GM19395 (cell line): ENCODE data around the gene CRYGB.
"Not testable (repeated sequence)": the region's sequence is repeated elsewhere in the genome, so short reads cannot be mapped to it uniquely, and the experiment has no call there.

ENCODE experiments used
- ATAC-seq: cut with Tn5 transposase; IDR thresholded peaks from one replicate; pipeline ENCODE4 v1.9.1; 2021; ENCODE audit warnings: mild to moderate bottlenecking, moderate library complexity; ENCODE audit not compliant: unreplicated experiment

Gene CRYGB

DNA sequence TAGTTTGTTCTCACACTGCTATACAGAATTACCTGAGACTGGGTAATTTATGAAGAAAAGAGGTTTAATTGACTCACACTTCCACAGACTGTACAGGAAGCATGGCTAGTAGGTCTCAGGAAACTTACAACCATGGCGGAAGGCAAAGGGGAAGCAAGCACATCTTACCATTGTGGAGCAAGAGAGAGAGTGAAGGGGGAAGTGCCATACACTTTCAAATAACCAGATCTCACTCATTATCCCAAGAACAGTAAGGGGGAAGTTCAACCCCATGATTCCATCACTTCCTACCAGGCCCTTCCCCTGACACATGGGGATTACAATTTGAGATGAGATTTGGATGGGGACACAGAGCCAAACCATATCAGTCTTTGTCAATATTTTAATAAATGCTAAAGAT lies 5.0 kb upstream of the CRYGB start:
- no peak for ATAC-seq

DNA sequence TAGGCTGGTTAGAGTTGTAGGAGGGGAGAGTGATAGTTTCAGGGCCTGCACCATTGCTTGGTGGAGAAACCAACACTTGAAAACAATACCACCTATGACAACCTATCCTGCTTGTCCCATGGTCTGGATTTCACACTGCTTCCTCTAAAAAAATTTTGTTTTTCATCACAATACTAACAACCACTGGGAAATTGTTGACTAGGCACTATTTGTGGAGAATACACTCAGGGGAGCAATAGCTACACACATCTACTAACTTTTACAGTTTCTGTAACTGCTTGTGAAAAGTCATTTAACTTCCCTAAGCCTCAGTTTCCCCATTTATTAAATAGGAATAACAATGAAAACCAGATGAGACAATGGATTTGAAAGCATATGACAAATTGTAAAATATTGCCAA lies 4.1 kb upstream of the CRYGB start:
- no peak for ATAC-seq

DNA sequence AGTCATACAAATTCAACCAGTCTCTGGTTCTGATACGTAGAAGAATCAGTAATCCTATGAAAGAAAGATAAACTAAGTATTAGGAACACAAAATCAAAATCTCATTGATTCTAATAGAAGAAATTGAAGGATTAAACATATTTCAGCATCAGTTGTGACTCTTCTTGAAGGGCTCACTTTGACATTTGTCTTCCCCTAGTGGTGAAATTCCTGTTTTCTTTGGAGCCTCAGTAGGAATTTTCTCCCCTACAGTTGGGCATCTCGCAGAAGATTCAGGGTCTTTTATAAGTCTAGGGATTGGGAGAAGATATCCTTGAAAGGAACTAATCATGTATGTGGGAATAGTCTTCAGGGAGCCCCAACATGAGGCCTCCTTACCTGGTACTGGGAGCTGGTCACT lies 2.8 kb upstream of the CRYGB start:
- no peak for ATAC-seq

DNA sequence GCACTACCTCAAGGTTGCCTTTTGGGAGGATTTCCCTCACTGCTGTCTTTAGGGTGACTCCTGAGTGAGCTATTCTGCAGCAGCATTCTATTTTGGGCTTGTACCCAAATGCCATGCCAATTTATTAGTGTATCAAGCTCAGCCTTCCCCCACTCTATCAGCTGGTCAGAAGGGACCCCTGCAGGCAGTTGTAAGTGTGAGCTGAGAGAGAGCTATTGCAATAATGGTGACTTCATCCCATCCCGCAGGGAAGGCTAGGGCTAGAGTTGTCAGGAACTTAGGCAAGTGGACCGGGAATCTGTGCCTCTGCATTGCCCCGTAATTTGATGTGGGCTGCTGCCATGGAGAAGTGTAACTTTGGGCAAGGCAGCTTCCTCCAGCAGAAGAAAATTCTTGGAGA lies 1.8 kb upstream of the CRYGB start:
- no peak for ATAC-seq

DNA sequence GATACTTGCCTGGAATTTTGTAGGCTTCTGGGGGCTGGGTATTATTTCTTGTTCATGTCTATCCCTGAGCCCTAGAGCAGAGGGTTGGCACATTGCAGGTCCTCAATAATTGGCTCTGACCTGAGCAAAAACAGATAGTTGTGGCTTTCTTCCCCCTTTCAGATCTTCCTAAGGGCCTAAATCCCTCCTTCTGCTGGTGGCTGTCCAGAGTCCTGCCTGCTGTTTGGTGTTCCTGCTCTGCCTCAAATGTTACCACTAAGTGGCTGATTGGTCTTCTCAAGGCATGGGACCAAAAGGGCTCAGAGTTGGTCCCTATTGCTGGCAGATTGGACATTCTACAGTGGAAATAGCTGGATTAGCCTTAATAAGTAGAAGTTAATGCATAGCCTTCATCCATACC lies 1.1 kb upstream of the CRYGB start:
- ATAC-seq = no peak

DNA sequence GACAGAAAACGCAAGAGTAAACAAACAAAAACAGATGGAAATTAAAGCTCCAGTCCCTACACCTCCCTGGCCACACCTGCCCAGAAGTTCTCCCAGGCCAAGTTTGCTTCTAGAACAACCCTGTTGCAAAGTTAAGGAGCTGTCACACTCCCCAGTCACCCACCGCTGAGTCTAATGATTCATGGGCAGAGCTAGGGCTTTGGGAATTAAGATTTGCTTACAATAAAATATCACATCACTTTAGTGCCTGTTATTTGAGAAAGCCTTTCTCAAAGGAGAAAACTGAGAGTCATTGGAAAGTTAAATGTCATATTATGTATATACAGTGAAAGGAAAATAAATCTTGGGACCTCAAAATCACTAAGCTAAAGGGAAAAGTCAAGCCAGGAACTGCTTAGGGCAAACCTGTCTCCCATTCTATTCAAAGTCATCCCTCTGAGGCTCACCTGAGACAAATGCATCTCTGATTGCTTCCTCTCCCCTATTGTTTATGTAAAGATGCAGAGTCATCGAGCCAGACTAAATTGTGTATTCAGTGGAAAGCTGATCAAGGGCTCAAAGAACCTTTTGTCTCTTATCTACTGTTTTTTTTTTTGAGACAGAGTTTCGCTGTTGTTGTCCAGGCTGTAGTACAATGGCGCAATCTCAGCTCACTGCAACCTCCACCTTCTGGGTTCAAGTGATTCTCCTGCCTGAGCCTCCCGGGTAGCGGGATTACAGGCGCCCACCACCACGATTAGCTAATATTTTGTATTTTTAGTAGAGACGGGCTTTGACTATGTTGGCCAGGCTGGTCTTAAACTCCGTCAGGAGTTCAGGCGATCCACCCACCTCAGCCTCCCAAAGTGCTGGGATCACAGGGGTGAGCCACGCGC lies 2.8 kb downstream of the CRYGB start:
- no peak for ATAC-seq

DNA sequence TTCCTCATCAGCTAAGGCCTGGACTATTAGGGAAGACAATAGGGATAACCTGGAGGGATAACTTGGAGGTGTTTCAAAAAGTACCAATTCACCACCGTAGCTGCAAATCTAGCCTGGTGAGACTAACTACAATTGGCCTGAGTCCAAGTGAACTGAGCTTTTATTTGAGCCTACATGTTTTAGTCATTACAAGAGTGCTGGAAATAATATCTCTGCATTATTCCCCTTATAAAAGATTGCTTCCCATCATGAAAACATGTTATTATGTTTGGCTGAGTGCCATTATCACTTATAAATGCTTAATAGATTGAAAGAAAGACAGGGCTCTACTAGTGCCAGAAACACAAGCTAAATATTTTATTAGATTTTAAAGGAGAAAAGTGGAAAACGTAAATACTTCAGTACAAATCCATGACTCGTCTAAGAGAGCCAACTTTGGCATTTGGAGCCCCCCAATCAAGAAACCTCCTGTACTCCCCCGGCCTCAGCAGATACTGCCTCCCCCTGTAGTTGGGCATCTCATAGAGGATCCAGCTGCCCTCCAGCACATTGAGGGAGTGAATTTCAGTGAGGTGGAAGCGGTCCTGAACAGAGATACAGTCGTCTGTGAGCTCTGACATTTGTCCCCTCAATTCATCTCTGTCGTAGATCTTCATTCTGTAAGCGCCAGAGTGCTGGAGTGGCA lies 3.6 kb downstream of the CRYGB start:
- no peak for ATAC-seq

DNA sequence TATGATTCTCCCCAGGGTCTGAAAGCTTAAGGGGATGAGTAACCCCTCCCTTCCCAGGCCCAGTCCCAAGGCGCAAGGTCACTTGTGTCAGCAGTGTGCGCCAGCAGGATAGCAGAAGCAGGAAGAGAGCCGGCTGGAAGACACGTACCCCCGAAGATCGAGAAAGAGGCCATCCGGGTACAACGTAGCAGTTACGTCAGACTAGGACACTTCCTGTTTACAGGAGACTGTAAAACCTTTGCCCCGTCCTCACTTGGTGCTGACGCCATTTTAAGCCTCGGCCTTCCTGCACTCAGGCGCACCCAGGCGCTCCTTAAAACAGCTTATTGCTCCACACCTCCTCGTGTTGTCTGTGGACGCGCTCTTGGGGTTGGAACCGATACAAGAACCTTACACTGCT lies 6.5 kb downstream of the CRYGB start:
- no peak for ATAC-seq

DNA sequence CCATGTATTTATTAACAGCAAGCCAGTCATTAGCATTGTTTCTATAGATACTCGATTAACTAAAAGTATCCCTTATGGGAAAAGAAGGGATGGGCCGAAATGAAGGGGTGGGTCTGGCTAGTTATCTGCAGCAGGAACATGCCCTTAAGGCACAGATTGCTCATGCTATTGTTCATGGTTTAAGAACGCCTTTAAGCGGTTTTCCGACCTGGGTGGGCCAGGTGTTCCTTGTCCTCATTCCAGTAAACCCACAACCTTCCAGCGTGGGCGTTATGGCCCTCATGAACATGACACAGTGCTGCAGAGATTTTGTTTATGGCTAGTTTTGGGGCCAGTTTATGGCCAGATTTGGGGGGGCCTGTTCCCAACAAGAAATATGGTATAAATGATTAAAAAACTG lies 7.6 kb downstream of the CRYGB start:
- ATAC-seq = not testable (repeated sequence)

DNA sequence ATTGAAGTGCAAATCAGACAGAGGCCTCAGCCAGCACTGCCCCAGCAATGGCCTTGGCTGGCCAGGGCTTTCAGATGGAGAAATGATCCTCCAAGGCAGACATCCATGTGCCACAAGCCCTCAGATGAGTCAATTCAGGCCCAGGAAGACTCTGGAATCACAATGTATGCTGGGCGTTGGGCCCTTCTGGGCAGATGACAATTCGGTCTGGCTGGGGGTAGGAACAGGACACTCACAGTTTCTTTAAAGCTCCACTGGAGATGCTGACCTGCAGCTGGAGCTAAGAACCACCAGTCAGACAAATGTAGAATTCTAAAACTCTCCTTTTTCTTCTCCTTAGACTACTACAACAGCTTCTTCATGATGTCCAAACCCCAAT lies 9.3 kb downstream of the CRYGB start:
- no peak for ATAC-seq

DNA sequence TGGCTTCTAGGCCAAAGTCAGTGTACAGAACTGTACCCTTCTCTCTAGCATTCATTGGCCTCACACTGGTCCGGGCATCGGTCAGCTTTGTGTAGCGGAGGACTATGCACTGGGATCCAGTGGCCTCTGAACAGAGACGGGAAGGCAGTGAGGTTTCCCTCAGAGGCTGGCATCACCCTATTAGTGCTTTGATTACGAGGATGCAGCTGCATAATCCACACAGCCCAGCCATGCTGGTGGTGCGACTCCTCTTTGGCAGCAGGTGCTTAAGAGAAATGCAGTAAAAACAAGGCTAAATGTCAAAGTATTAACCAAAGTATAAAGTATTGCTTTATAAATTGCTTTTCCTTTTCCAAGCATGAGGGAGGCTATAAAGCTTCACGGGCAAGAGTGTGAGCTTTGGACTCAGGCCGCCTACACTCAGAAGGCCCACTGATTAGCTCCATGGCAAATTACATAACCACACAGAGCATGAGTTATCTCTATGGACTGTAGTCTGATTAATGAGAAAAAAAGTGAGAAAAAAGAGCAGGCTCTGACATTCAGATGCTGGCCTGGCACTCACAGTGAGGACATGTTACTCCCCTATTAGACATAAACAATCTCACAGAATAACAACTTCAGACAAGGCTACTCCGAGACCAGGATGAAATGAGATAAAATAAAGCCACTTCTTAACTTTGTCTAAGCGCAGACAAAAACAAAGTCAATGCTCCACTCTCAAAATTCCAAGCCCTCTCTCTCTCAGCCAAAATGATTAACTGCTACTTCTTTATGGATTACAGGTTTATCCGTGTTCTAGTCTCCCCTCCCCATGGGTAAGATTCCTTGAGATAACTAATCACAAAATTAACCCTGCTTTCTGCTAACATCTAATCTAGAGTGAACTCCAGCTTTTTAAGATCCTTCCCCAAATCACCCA lies 9.9 kb downstream of the CRYGB start:
- no peak for ATAC-seq

DNA sequence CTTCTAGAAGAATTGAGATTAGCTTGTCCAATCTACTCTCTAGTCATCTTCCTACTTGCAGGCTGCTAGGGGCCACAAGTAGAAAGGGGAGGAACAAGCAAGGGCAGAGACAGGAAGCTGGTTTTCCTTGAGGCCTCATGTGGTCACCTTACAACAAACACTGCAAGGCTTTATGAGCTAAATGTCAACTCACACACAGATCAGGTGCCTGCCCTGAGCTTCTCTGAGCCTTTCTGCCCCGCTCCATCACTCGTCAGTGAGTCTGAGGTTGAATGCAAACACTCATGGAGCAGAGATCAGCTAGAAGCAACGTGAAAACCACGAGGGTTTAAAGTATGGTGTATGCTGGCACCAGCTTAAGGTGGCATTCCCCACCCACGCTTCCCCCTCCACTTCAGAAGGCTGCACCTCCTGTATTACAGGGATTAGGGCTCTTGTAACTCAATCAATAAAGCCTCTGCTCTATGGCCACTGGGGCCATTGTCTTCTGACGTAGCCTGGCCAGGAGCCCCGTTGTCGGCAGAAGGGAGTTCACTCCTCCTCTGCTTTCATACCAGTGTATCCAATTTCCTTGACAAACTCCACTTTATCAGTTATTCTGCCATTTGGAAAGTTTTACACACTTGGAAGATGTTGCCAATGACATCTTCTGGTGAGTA lies 10.9 kb downstream of the CRYGB start:
- peak; percentile 43 for ATAC-seq

DNA sequence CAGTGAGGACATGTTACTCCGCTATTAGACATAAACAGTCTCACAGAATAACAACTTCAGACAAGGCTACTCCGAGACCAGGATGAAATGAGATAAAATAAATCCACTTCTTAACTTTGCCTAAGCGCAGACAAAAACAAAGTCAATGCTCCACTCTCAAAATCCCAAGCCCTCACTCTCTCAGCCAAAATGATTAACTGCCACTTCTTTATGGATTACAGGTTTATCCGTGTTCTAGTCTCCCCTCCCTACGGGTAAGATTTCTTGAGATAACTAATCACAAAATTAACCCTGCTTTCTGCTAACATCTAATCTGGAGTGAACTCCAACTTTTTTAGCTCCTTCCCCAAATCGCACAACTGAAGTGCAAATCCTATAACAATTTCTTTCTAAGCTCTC lies 15.2 kb downstream of the CRYGB start:
- no peak for ATAC-seq

DNA sequence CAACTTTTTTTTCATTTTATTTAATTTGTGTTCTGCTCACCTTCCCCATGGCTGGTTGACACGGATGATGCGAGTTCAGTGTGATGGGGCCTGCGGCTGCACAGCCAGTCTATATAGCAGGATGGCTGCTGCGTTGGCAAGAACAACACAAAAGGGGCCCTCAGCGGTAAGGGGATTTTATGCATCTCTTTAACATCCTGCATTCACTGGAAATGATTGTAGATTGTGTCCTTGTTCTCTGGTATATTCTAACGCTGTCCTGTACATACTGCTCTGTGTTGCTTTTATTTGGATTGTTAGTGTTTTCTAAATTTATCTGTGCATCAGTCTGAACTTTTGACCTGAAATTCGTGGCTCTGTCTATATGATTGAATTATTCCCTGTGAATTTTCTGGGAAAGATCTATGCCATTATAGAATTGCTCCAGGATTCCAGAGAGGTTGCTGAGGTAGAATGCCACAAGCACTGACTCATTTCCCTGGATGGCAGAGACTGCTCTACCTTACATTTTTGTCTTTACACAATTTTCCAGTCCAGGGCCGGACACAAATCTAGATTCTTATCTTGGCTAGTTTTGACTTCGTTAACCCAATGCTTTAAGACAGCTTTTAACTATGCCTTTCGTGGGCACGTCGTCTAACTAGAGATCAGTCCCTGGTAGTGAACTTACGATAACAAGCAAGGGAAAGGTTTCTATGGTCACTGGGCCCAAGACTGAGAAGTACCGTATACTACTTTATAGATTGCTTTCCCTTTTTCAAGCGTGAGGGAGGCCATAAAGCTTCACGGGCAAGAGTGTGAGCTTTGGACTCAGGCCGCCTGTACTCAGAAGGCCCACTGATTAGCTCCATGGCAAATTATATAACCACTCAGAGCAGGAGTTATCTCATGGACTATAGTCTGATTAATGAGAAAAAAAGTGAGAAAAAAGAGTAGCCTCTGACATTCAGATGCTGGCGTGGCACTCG lies 15.9 kb downstream of the CRYGB start, which contains the start of gene CRYGC:
CRYGC (minus strand) TSS at position 85 of the 968 bp plus-strand sequence; CDS start at position 49, 36 bp downstream.
- ATAC-seq = no peak

DNA sequence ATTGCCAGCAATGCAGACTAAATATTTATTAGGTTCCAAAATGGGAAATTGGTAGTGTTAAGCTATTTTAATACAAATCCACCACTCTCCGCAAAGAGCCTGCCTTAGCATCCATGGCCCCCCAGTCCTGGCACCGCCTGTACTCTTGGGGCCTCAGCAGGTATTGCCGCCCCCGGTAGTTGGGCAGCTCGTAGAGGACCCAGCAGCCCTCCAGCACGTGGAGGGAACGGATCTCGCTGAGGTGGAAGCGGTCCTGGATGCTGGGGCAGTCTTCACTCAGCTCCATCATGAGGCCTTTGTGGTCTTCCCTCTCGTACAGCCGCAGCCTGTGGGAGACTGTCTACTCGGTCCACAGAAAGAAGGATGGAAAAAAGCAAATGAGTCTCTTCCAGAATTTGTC lies 17.8 kb downstream of the CRYGB start:
- no peak for ATAC-seq

DNA sequence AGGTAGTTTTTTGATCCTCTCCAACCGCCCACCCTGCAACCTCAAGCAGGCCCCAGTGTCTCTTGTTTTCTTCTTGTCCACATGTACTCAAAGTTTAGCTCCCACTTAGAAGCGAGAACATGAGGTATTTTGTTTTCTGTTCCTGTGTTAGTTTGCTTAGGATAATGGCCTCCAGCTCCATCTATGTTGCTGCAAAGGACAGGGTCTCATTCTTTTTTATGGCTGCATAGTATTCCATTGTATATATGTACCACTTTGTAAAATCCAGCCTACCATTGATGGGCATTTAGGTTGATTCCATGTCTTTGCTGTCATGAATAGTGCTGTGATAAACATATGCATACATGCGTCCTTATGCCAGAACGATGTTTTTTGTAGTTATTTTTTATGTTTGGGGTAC lies 18.9 kb downstream of the CRYGB start:
- ATAC-seq = no peak

DNA sequence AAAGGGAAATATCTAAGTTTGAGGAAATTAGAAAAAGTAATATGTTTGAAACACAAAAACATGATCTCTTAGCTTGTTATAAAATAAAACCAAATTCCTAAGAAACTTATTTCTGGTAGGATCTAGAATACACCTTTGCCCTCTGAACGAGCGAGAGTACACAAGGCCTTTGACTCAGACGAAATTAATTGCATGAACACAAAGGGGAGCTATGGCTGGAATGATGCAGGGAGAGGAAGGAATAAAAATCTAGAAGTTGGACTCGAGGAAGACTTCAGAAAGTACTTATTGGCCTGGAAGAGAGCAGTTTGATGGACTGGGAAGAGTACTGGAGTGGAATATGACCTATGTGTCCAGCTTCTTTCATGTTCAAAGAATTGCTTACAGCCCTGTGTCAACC lies 20.7 kb downstream of the CRYGB start:
- no peak for ATAC-seq

DNA sequence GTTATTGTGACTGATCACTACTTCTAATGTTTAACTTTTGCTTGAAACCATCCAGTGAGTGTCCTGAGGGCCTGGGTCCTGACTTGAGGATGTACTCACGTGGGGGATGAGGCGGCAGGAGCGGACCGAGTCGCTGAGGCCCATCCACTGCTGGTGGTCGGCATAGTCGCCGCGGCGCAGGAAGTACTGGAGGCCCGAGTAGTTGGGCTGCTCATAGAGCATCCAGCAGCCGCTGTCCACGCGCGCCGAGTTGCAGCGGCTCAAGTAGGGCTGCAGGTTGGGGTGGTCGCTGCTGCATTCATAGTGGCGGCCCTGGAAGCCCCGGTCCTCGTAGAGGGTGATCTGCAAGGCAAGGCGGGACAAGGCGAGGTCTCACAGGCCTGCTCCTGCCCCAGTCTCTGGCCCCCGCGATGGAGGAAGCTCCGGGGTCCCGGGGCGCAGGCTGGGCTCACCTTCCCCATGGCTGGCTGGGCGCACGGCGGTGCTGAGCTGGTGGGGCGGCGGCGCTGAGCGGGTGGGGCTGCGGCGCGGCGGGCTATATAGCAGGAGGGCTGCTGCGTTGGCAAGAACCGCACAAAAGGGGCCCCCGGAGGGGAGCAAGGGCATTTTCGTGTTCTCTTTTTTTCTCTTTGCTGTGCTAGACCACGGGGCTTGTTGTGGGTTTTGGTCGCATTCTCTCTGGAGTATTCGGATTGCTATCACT lies 21.8 kb downstream of the CRYGB start, which contains the start of gene CRYGD:
CRYGD (minus strand) TSS at position 512 of the 703 bp plus-strand sequence; CDS start at position 461, 51 bp downstream.
- not testable (repeated sequence) for ATAC-seq

DNA sequence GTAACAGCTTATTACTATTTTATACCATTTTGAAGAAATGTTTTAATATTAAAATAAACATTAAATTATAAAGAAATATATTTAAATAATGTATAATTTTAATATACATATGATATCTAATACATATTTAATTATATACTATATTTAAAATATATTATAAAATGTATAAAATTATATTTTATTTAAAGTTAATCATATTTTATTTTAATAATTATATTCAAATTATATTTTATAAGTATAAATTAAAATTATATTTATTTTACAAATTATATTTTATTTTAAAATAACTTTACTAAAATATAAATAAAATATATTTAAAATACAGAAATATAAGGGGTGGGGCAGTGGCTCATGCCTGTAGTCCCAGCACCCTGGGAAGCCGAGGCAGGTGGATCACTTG lies 23.7 kb downstream of the CRYGB start:
- no peak for ATAC-seq
